K562 (cell line): ENCODE results near the gene DNAH8. TPM values are rescaled to one million over a fixed set of nuclear protein-coding genes. Genes with fewer than 3 reads are reported as not detected.

Experiments
- BRD4 ChIP-seq: fragments of 200-600 bp; sonication (generic); IDR thresholded peaks from 2 replicates; pipeline ENCODE4 v1.6.1; 2017; ENCODE audit warnings: inconsistent platforms
- FOXA1 ChIP-seq: fragments of 450-650 bp; IDR thresholded peaks from 2 replicates; pipeline ENCODE4 v1.6.1; 2016; ENCODE audit warnings: mild to moderate bottlenecking, borderline replicate concordance
- HOXB6 ChIP-seq: fragments of 250-450 bp; sonication (Bioruptor Pico); IDR thresholded peaks from 2 replicates; pipeline ENCODE4 v1.5.1; 2022; ENCODE audit warnings: mild to moderate bottlenecking, borderline replicate concordance
- KAT7 ChIP-seq: sonication (generic); formaldehyde crosslinking; IDR thresholded peaks from 2 replicates; pipeline ENCODE4 v1.8.0; 2022; ENCODE audit warnings: missing genetic modification reagents, mild to moderate bottlenecking, borderline replicate concordance
- KLF13 ChIP-seq: fragments of 450-650 bp; IDR thresholded peaks from 2 replicates; pipeline ENCODE4 v1.6.1; 2016; ENCODE audit warnings: missing genetic modification characterization, low read depth, mild to moderate bottlenecking, missing compliant biosample characterization, moderate library complexity, borderline replicate concordance
- NCOA1 ChIP-seq: fragments of 450-650 bp; IDR thresholded peaks from 2 replicates; pipeline ENCODE4 v1.6.1; 2016; ENCODE audit warnings: low read depth
- NFRKB ChIP-seq: fragments of 450-650 bp; IDR thresholded peaks from 2 replicates; pipeline ENCODE4 v1.6.1; 2016; ENCODE audit warnings: low read depth
- PHF20 ChIP-seq: fragments of 450-650 bp; IDR thresholded peaks from 2 replicates; pipeline ENCODE4 v1.6.1; 2018; ENCODE audit not compliant: partially characterized antibody
- SRSF7 ChIP-seq: fragments of 200-400 bp; formaldehyde crosslinking; optimal IDR thresholded peaks from 2 replicates; pipeline ENCODE3; 2017; ENCODE audit warnings: mild to moderate bottlenecking, low read depth, low read length
- TBP ChIP-seq: optimal IDR thresholded peaks from 2 replicates; pipeline ENCODE3; 2011; ENCODE audit warnings: low read depth, low read length, improper control_type of control experiment
- ZC3H11A ChIP-seq: IDR thresholded peaks from 2 replicates; pipeline ENCODE4 v1.6.1; 2012; ENCODE audit warnings: low read depth, low read length, improper control_type of control experiment
- ZNF12 ChIP-seq: sonication (generic); formaldehyde crosslinking; IDR thresholded peaks from 2 replicates; pipeline ENCODE4 v1.4.0; 2020; ENCODE audit warnings: mild to moderate bottlenecking, missing genetic modification reagents
- ZNF41 ChIP-seq: fragments of 250-450 bp; sonication (Bioruptor Pico); conservative IDR thresholded peaks from 2 replicates; pipeline ENCODE4 v1.4.0; 2020; ENCODE audit warnings: mild to moderate bottlenecking
- ZNF586 ChIP-seq: fragments of 450-650 bp; formaldehyde crosslinking; conservative IDR thresholded peaks from 2 replicates; pipeline ENCODE4 v1.4.0; 2020; ENCODE audit warnings: mild to moderate bottlenecking, moderate library complexity
- ZNF696 ChIP-seq: fragments of 250-450 bp; sonication (Bioruptor Pico); conservative IDR thresholded peaks from 2 replicates; pipeline ENCODE4 v1.4.0; 2020; ENCODE audit warnings: mild to moderate bottlenecking, moderate library complexity
- ZNF76 ChIP-seq: fragments of 250-450 bp; sonication (Bioruptor Pico); IDR thresholded peaks from 2 replicates; pipeline ENCODE4 v1.4.0; 2020; ENCODE audit warnings: mild to moderate bottlenecking, moderate library complexity, borderline replicate concordance
- ZZZ3 ChIP-seq: fragments of 450-650 bp; IDR thresholded peaks from 2 replicates; pipeline ENCODE4 v1.6.1; 2016; ENCODE audit warnings: antibody characterized with exemption, mild to moderate bottlenecking, moderate library complexity
- polyA plus RNA-seq, 8 experiments: library from polyadenylated mRNA; depleted of rRNA in 4 of 8; stranded (reverse) in 5 of 8; unstranded in 3 of 8; fragments of >200 nt; fragmentation: Nextera tagmentation in 2 of 8; fragmentation: Illumina TruSeq in 1 of 8; extraction: Ambion mirVana in 2 of 8; extraction: Trizol in 1 of 8; gene quantifications; 2 replicates each; pipeline versions ENCODE4 v1.2.1 to v1.2.3, GENCODE V29; 2011 to 2014; ENCODE audit warnings: inconsistent platforms in 1 of 8, missing spikeins in 1 of 8
- total RNA-seq, 7 experiments: library from RNA; depleted of rRNA in 6 of 7; stranded (reverse); fragments of >200 nt in 6 of 7; fragmentation: Illumina TruSeq in 2 of 7; extraction: Trizol in 2 of 7; gene quantifications; 2 replicates each; pipeline versions ENCODE4 v1.2.1 to v1.2.3, GENCODE V29; 2011 to 2021; ENCODE audit warnings: low replicate concordance in 1 of 7
- TF ChIP-seq, protein P1 (sequence below): fragments of 450-650 bp; IDR thresholded peaks from 2 replicates; pipeline ENCODE4 v1.6.1; 2016; ENCODE audit warnings: borderline replicate concordance
- TF ChIP-seq, protein P2 (sequence below), 2 experiments: fragments of 150-350 bp in 1 of 2; IDR thresholded peaks; 2 replicates each; pipeline ENCODE4 v1.6.1; 2012 to 2016; ENCODE audit warnings: low read depth in 2 of 2, low read length in 2 of 2, mild to moderate bottlenecking in 1 of 2, moderate library complexity in 1 of 2

DNAH8 gene
- total and polyA plus RNA-seq, 9 of the 15 experiments (the other 6 are each of a cell fraction or from before 2014, with no cell fraction given): 1.2 to 4.2 (median 2.9) TPM

DNA sequence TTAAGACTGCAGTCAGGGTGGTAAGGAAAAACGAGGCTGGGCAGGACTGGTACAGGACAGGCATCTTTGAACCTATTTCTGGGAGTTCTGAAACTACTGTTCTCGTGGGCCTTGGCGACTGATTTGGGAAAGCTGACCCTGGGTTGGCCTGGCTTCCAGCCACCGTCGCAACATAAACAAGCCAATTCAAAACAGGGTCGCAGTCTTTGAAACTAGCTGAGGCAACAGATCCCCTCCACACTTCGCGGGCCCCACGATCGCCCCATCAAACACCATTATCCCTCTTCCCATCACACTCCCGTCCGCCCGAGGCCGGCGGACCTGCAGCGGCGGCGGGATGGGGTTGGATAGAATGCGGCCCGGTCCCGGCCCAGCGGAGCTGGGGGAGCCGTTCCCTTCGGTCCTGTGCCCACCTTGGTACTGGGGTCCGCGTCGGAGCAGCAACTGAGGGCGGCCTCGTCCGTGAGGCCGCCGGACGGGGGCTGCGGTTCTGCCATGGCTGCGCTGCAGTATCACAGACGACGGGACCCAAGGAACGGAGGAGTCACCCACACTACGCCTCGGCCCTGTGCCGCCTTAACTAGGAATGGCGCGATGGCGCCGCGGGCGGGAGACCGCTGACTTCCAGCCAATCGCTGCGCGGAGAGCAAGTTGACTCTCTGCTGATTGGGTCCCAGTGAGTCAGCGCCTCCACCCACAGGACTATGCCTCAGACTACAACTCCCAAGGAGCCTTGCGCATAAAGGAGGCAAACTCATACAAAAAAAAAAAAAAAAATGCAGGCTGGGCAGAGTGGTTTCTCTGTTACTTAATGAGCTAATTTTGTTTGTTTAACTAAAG lies 12.3 kb upstream of the DNAH8 start, which contains the start of gene GLO1 (continued):
- peak; percentile 57; the same call in 1 of the 2 replicates for TF ChIP-seq ZNF696
- TF ChIP-seq NCOA1: no peak
- TF ChIP-seq BRD4: peak; percentile 95
- TF ChIP-seq FOXA1: no peak
- peak; percentile 94; the same call in 1 of the 2 replicates for TF ChIP-seq KAT7 (CRISPR knock-in tag)
- TF ChIP-seq, protein P1, sequence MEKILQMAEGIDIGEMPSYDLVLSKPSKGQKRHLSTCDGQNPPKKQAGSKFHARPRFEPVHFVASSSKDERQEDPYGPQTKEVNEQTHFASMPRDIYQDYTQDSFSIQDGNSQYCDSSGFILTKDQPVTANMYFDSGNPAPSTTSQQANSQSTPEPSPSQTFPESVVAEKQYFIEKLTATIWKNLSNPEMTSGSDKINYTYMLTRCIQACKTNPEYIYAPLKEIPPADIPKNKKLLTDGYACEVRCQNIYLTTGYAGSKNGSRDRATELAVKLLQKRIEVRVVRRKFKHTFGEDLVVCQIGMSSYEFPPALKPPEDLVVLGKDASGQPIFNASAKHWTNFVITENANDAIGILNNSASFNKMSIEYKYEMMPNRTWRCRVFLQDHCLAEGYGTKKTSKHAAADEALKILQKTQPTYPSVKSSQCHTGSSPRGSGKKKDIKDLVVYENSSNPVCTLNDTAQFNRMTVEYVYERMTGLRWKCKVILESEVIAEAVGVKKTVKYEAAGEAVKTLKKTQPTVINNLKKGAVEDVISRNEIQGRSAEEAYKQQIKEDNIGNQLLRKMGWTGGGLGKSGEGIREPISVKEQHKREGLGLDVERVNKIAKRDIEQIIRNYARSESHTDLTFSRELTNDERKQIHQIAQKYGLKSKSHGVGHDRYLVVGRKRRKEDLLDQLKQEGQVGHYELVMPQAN: peak; percentile 62; the same call in 1 of the 2 replicates
- peak; percentile 60; the same call in 1 of the 2 replicates for TF ChIP-seq ZNF12
- no peak for TF ChIP-seq ZNF586 (CRISPR knock-in tag)
- TF ChIP-seq KLF13: peak; percentile 59; the same call in 1 of the 2 replicates
- TF ChIP-seq, protein P2, sequence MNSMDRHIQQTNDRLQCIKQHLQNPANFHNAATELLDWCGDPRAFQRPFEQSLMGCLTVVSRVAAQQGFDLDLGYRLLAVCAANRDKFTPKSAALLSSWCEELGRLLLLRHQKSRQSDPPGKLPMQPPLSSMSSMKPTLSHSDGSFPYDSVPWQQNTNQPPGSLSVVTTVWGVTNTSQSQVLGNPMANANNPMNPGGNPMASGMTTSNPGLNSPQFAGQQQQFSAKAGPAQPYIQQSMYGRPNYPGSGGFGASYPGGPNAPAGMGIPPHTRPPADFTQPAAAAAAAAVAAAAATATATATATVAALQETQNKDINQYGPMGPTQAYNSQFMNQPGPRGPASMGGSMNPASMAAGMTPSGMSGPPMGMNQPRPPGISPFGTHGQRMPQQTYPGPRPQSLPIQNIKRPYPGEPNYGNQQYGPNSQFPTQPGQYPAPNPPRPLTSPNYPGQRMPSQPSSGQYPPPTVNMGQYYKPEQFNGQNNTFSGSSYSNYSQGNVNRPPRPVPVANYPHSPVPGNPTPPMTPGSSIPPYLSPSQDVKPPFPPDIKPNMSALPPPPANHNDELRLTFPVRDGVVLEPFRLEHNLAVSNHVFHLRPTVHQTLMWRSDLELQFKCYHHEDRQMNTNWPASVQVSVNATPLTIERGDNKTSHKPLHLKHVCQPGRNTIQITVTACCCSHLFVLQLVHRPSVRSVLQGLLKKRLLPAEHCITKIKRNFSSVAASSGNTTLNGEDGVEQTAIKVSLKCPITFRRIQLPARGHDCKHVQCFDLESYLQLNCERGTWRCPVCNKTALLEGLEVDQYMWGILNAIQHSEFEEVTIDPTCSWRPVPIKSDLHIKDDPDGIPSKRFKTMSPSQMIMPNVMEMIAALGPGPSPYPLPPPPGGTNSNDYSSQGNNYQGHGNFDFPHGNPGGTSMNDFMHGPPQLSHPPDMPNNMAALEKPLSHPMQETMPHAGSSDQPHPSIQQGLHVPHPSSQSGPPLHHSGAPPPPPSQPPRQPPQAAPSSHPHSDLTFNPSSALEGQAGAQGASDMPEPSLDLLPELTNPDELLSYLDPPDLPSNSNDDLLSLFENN (IDR thresholded peaks at IDR 0.05; ENCODE audit: low read depth in 2 of 2, low read length in 2 of 2): peak in 1 of 2 experiments; percentile 61; a peak in 2 of 4 replicates
- peak; percentile 95 for TF ChIP-seq TBP
- no peak for TF ChIP-seq ZNF41
- TF ChIP-seq ZC3H11A: no peak
- TF ChIP-seq PHF20: peak; percentile 88
- no peak for TF ChIP-seq HOXB6 (CRISPR knock-in tag)
- 0 out of 2 replicates have a peak, but pooled peaks have one; percentile 13 for TF ChIP-seq ZNF76 (CRISPR knock-in tag)
- TF ChIP-seq SRSF7: no peak
- TF ChIP-seq NFRKB: peak; percentile 68; the same call in 1 of the 2 replicates
- TF ChIP-seq ZZZ3: peak; percentile 97
